Measurements from ENCODE around the gene RAD51B.
A peak's percentile ranks its signal among the peaks of the same experiment; 100 is the strongest.

Gene RAD51B

DNA sequence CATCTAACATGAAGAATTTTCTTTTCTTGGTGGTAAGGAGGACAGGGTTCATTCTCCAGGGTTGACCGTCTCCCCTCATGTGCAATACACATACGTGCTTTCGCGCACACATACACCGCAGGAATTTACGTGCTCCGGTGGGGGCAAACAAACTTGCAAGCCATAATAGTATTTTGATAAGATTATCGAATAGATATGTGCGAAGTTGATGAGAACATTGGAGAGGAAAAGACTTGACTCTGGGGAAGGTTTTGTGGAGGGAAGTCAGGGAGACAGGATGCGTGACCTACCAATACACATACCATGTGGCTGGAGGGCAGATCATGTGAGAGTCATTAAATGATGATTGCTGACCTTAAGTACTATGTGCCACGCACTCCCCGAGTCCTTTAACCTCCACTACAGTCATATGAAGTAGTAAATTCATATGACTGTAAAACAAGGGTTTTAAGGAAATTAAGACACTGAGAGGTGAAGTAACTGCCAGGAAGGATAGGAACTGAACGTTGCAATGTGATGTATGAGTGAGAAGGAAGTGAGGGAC is 921 bp downstream of the RAD51B start:
- Histone ChIP-seq H3K4me3 (replicated peaks; ENCODE audit: low read depth, low read length) (peak overlapping the region; percentile 83), H3K36me3 (ENCODE audit: control insufficient read depth, insufficient read depth, low read length) (no peaks in the 10 kb centered on the region), H3K27me3 (replicated peaks; ENCODE audit: control insufficient read depth, insufficient read depth, low read length) (no peaks in the 10 kb centered on the region)
- TF ChIP-seq, protein P1, sequence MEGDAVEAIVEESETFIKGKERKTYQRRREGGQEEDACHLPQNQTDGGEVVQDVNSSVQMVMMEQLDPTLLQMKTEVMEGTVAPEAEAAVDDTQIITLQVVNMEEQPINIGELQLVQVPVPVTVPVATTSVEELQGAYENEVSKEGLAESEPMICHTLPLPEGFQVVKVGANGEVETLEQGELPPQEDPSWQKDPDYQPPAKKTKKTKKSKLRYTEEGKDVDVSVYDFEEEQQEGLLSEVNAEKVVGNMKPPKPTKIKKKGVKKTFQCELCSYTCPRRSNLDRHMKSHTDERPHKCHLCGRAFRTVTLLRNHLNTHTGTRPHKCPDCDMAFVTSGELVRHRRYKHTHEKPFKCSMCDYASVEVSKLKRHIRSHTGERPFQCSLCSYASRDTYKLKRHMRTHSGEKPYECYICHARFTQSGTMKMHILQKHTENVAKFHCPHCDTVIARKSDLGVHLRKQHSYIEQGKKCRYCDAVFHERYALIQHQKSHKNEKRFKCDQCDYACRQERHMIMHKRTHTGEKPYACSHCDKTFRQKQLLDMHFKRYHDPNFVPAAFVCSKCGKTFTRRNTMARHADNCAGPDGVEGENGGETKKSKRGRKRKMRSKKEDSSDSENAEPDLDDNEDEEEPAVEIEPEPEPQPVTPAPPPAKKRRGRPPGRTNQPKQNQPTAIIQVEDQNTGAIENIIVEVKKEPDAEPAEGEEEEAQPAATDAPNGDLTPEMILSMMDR (IDR thresholded peaks at IDR 0.05; ENCODE audit: insufficient read depth, low read length, poor library complexity, severe bottlenecking) = no peak
- DNase-seq (ENCODE audit: extremely low read depth, insufficient read length) = no peak

DNA sequence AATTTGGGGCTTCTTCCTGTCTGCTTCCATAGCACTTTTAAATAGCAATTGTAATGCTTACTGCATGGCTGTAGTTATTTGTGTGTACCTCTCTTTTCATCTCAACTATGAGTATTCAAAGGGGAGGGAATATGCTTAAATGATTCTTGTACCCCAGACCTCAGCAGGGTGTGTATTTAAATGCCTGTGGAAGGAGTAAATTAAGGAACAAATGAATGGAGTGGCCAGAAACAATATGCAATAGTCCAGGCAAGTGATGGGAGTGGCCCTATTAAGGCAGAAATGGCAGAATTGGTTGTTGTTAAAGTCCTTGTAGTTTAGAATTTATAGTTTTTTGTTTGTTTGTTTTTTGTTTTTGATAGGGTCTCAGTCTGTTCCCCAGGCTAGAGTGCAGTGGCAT is 1.5 kb downstream of the RAD51B start:
- H3K36me3 ChIP-seq (ENCODE audit: control insufficient read depth, insufficient read depth, low read length) = no peaks in the 10 kb centered on the region
- no peak for DNase-seq (ENCODE audit: extremely low read depth, insufficient read length)
- TF ChIP-seq, protein P1 (IDR thresholded peaks at IDR 0.05; ENCODE audit: insufficient read depth, low read length, poor library complexity, severe bottlenecking) = no peak
- no peak overlapping the region for H3K4me3 ChIP-seq (replicated peaks; ENCODE audit: low read depth, low read length)
- H3K27me3 ChIP-seq (replicated peaks; ENCODE audit: control insufficient read depth, insufficient read depth, low read length) = no peaks in the 10 kb centered on the region

DNA sequence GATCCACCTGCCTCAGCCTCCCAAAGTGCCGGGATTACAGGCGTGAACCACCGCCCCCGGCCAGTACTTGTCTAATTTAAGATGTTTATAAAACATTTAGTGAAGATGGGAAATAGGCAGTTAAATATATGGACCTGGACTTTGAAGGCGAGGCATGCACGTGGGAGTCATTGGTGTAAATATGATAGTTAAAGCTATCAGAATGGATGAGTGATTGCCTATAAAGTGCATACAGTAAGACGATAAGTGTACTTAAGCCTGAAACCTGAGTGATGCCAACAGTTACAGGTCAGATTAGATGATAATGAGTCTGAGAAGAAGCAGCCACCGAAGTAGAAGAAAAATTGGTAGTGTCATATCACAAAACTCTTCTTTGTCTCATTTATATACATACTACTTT is 11.5 kb downstream of the RAD51B start:
- TF ChIP-seq, protein P1 (IDR thresholded peaks at IDR 0.05; ENCODE audit: insufficient read depth, low read length, poor library complexity, severe bottlenecking) = no peak
- no peaks in the 10 kb centered on the region for H3K36me3 ChIP-seq (ENCODE audit: control insufficient read depth, insufficient read depth, low read length)
- no peak for DNase-seq (ENCODE audit: extremely low read depth, insufficient read length)
- no peak overlapping the region for H3K4me3 ChIP-seq (replicated peaks; ENCODE audit: low read depth, low read length)
- H3K27me3 ChIP-seq (replicated peaks; ENCODE audit: control insufficient read depth, insufficient read depth, low read length) = no peaks in the 10 kb centered on the region

DNA sequence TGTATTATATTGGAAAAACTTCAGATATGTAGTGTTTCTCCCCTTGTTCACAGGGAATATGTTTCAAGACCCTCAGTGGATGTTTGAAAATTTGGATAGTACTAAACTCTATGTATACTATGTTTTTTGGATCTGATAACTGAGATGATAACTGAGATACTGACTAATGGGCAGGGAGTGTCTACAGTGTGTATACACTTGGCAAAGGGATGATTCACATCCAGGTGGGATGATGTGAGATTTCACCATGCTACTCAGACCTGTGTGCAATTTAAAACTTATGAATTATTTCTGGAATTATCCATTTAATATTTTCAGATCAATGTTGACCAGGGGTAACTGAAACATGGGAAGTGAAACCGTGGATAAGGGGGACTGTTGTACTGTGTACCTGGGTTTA is 13.8 kb downstream of the RAD51B start:
- no peak overlapping the region for H3K4me3 ChIP-seq (replicated peaks; ENCODE audit: low read depth, low read length)
- DNase-seq (ENCODE audit: extremely low read depth, insufficient read length) = no peak
- TF ChIP-seq, protein P1 (IDR thresholded peaks at IDR 0.05; ENCODE audit: insufficient read depth, low read length, poor library complexity, severe bottlenecking) = no peak
- no peaks in the 10 kb centered on the region for H3K27me3 ChIP-seq (replicated peaks; ENCODE audit: control insufficient read depth, insufficient read depth, low read length)
- H3K36me3 ChIP-seq (ENCODE audit: control insufficient read depth, insufficient read depth, low read length) = no peaks in the 10 kb centered on the region

DNA sequence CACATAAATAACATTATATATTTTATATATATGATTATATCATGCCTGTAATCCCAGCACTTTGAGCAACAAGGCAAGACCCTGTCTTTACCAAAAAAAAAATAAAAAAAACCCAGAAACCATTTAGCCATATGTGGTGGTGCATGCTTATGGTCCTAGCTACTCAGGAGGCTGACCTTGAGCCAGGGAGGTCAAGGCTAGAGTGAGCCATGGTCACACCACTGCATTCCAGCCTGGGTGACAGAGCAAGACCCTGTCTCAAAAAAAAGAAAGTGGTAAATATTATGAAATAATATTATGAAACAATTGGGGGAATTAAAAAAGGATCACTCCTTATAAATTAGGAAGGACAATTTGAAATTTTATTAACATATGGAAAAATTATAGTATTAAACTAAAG is 16.0 kb downstream of the RAD51B start:
- Histone ChIP-seq H3K4me3 (replicated peaks; ENCODE audit: low read depth, low read length) (no peak overlapping the region), H3K36me3 (ENCODE audit: control insufficient read depth, insufficient read depth, low read length) (no peaks in the 10 kb centered on the region), H3K27me3 (replicated peaks; ENCODE audit: control insufficient read depth, insufficient read depth, low read length) (no peaks in the 10 kb centered on the region)
- no peak for DNase-seq (ENCODE audit: extremely low read depth, insufficient read length)
- TF ChIP-seq, protein P1 (IDR thresholded peaks at IDR 0.05; ENCODE audit: insufficient read depth, low read length, poor library complexity, severe bottlenecking) = no peak
